Chondrocyte (in vitro differentiated cells): ENCODE data around the gene IGFBP4. TPM values are rescaled to one million over a fixed set of nuclear protein-coding genes. Genes with fewer than 3 reads are reported as not detected.

Experiments
- DNase-seq: peaks from one replicate; pipeline ENCODE4 v3.0.0; 2021; ENCODE audit warnings: mixed read lengths, low spot score
- H3K27ac Mint-ChIP-seq: one replicate; pipeline ENCODE4 v1.8.0; 2021; ENCODE audit warnings: mild to moderate bottlenecking, moderate library complexity, mixed read lengths; ENCODE audit not compliant: unreplicated experiment
- H3K27me3 Mint-ChIP-seq: 2 replicates; pipeline ENCODE4 v1.8.0; 2021; ENCODE audit warnings: low read depth, mixed read lengths
- H3K36me3 Mint-ChIP-seq: 2 replicates; pipeline ENCODE4 v1.8.0; 2021; ENCODE audit warnings: low read depth, mixed read lengths
- H3K4me1 Mint-ChIP-seq: 2 replicates; pipeline ENCODE4 v1.8.0; 2021; ENCODE audit warnings: low read depth, mild to moderate bottlenecking, mixed read lengths
- H3K4me3 Mint-ChIP-seq: one replicate; pipeline ENCODE4 v1.8.0; 2021; ENCODE audit warnings: mild to moderate bottlenecking, moderate library complexity, mixed read lengths; ENCODE audit not compliant: unreplicated experiment
- H3K9me3 Mint-ChIP-seq: 2 replicates; pipeline ENCODE4 v1.8.0; 2021; ENCODE audit warnings: low read depth, mixed read lengths
- total RNA-seq: library from RNA; stranded (reverse); gene quantifications from 3 replicates; pipeline ENCODE4 v1.2.1, GENCODE V29; 2021
- TF ChIP-seq, protein P1 (sequence below): fragments of 200-600 bp; sonication (generic); IDR thresholded peaks from 2 replicates; pipeline ENCODE4 v1.5.0; 2021; ENCODE audit warnings: antibody characterized with exemption, mild to moderate bottlenecking, moderate library complexity

Gene IGFBP4
- total RNA-seq, 1 donor from 2014 or later = 496 TPM

DNA sequence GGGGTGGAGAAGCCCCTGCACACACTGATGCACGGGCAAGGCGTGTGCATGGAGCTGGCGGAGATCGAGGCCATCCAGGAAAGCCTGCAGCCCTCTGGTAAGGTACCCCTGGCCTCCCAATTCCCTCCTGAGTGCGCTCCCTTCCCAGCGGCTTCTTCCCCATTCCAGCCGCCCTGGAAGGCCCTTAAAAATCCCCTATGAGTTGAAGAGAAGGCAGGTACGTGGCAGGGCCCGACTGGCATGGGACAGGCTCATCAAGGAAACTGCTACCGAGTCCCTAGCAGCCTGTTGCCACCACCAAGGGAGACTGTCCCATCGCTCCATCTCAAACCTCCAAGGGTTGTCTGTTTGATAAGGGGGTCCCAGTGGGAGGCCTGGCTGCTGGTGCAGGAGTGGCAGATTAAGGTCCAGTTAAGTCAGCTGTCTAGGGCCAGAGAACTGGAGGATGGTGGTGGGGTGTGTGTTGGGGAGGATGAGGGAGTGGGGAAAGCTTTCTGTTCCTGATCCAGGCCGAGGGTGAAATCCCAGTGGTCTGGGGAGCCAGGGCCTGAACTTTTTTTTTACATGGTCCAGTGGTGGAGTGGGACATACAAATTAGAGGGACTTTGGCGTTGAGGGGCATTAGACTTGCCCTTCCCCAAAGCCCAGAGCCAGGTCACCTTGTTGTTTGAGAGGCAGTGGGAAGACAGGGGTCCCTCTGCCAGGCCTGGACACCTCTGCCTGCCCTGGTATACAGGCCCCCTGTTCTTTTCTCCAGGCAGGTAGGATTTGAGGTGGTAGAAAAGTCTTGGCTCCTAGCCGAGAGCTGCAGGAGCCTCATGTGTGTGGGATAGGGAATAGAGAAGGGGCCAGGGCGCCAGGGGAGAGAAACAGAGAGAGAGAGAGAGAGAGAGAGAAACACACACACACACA, 994 bp downstream of the IGFBP4 start:
- peaks cover 58% of the 10 kb centered on the region for H3K4me1 Mint-ChIP-seq
- no peak for DNase-seq
- peaks cover 6% of the 10 kb centered on the region for H3K36me3 Mint-ChIP-seq
- H3K4me3 Mint-ChIP-seq = peak overlapping the region; percentile 81
- peak overlapping the region; percentile 94 for H3K27ac Mint-ChIP-seq
- TF ChIP-seq, protein P1, sequence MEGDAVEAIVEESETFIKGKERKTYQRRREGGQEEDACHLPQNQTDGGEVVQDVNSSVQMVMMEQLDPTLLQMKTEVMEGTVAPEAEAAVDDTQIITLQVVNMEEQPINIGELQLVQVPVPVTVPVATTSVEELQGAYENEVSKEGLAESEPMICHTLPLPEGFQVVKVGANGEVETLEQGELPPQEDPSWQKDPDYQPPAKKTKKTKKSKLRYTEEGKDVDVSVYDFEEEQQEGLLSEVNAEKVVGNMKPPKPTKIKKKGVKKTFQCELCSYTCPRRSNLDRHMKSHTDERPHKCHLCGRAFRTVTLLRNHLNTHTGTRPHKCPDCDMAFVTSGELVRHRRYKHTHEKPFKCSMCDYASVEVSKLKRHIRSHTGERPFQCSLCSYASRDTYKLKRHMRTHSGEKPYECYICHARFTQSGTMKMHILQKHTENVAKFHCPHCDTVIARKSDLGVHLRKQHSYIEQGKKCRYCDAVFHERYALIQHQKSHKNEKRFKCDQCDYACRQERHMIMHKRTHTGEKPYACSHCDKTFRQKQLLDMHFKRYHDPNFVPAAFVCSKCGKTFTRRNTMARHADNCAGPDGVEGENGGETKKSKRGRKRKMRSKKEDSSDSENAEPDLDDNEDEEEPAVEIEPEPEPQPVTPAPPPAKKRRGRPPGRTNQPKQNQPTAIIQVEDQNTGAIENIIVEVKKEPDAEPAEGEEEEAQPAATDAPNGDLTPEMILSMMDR = peak; percentile 34
- no peaks in the 10 kb centered on the region for H3K9me3 Mint-ChIP-seq
- H3K27me3 Mint-ChIP-seq = no peaks in the 10 kb centered on the region

DNA sequence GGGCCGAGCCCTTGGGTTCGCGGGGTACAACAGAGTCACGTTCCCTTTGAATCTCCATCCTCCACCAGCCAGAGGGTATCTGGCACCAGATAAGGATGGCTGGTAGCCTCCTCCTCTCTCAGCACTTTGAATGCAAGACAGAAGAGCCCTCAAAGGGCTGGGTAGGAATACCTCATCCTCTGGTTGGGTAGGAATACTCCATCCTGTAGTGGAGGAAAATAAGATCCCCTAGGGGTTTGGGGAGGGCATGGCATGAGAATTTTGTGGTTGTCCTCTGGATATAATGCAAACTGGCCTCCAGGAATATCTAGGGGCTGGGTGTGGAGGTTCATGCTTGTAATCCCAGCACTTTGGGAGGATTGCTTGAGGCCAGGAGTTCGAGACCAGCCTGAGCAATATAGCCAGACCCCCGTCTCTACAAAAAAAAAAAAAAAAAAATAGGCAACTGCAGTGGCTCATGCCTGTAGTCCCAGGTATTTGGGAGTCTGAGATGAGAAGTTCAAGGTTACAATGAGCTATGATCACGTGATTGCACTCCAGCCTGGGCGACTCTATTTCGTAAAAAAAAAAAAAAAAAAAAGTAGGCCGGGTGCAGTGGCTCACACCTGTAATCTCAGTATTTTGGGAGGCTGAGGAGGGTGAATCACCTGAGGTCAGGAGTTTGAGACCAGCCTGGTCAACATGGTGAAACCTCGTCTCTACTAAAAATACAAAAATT, 2.7 kb downstream of the IGFBP4 start:
- TF ChIP-seq, protein P1 = peak; percentile 23
- H3K36me3 Mint-ChIP-seq = peaks cover 7% of the 10 kb centered on the region
- peak overlapping the region; percentile 94 for H3K27ac Mint-ChIP-seq
- H3K27me3 Mint-ChIP-seq = no peaks in the 10 kb centered on the region
- H3K9me3 Mint-ChIP-seq = no peaks in the 10 kb centered on the region
- peak overlapping the region; percentile 81 for H3K4me3 Mint-ChIP-seq
- no peak for DNase-seq
- H3K4me1 Mint-ChIP-seq = peaks cover 69% of the 10 kb centered on the region

DNA sequence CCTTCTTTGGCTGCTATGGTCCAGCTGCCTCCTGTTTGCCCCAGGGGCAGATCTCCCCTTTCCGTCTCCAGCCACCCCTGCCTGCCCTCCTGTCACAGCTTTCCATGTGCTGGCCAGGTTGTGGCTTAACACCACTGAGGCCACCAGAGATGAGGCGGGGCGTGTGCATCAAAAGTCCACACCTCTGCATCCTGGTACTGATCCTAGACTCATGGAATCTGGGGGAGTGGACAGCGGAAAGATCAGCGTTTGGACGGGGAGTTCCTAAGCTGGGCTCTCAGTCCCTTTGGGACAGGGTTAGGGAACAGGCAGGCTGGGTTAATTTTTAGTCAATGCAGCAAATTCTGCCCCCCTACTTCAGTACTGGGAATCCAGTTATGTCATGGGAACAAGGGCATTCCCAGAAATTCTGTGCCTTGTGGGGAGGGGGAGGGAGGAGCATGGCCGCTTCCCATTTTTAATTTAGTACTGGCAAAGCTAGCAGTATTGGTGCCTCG, 3.9 kb downstream of the IGFBP4 start:
- no peaks in the 10 kb centered on the region for H3K9me3 Mint-ChIP-seq
- H3K4me3 Mint-ChIP-seq = peak overlapping the region; percentile 62
- no peaks in the 10 kb centered on the region for H3K27me3 Mint-ChIP-seq
- no peak for DNase-seq
- TF ChIP-seq, protein P1 = no peak
- H3K36me3 Mint-ChIP-seq = peaks cover 7% of the 10 kb centered on the region
- peaks cover 78% of the 10 kb centered on the region for H3K4me1 Mint-ChIP-seq
- H3K27ac Mint-ChIP-seq = peak overlapping the region; percentile 68

DNA sequence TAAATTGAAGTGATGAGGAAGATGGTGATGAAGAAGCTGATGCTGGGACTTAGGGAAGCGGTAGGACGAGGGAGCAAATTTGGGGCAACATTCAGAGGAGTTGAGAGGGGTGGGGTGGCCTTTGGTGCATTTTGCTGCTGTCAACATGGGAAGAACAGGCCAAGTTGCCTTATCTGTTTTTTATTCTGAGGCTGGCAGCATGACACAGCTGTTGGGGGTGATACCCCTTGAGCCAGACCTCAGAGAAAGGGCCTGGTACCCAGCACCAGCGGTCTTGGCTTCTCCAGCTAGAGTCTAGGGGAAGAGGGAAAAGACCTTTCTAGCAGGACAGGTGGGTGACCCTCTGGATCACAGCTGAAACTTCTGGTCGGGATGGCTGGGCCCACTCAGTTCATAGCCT, 4.6 kb downstream of the IGFBP4 start:
- Mint-ChIP-seq H3K4me3 (peak overlapping the region; percentile 62), H3K27ac (peak overlapping the region; percentile 71), H3K36me3 (peaks cover 9% of the 10 kb centered on the region), H3K27me3 (no peaks in the 10 kb centered on the region), H3K4me1 (peaks cover 79% of the 10 kb centered on the region), H3K9me3 (no peaks in the 10 kb centered on the region)
- TF ChIP-seq, protein P1 = no peak
- no peak for DNase-seq

- Mint-ChIP-seq H3K4me3 (peak overlapping the region; percentile 62), H3K27me3 (no peaks in the 10 kb centered on the region), H3K27ac (peak overlapping the region; percentile 32), H3K36me3 (peaks cover 10% of the 10 kb centered on the region), H3K9me3 (no peaks in the 10 kb centered on the region), H3K4me1 (peaks cover 82% of the 10 kb centered on the region)
- TF ChIP-seq, protein P1 = no peak
- no peak for DNase-seq
Observed at GRCh38 chr17:40448213-40448638, 5.0 kb downstream of the IGFBP4 start.
